ENCODE results near the gene PHOSPHO1. TPM values are rescaled to one million over a fixed set of nuclear protein-coding genes. Genes with fewer than 3 reads are reported as not detected.
"Not testable (repeated sequence)": the region's sequence is repeated elsewhere in the genome, so short reads cannot be mapped to it uniquely, and the experiment has no call there.

Gene PHOSPHO1
- polyA plus RNA-seq, 2 of the 4 experiments (the other 2 are of a cell fraction): 0.32 to 1.6 TPM

GRCh38 chr17:49267912-49268311 lies 37.3 kb upstream of the PHOSPHO1 start (continued):
- TF ChIP-seq CBX8 (IDR thresholded peaks at IDR 0.05) (no peak), CBX2 (IDR thresholded peaks at IDR 0.05; ENCODE audit: borderline replicate concordance, low read depth) (no peak), TFCP2L1 (CRISPR knock-in tag; IDR thresholded peaks at IDR 0.05) (no peak), NFE2L2 (conservative IDR thresholded peaks at IDR 0.05; ENCODE audit: low read length) (no peak), EP300 (IDR thresholded peaks at IDR 0.05) (no peak)
- TF ChIP-seq, protein P1, sequence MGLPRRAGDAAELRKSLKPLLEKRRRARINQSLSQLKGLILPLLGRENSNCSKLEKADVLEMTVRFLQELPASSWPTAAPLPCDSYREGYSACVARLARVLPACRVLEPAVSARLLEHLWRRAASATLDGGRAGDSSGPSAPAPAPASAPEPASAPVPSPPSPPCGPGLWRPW (IDR thresholded peaks at IDR 0.05): no peak

- Histone ChIP-seq H3K4me3 (no peak overlapping the region), H3K4me1 (no peaks in the 10 kb centered on the region; the same call in 2 of the 3 replicates), H3K9me3 (no peaks in the 10 kb centered on the region), H3K27ac (no peak overlapping the region), H3K4me2 (no peak overlapping the region)
- ChIA-PET POLR2A (no interaction called here), CTCF (interaction anchor here (0.6 to 1.0 kb wide), 4 partner anchors 11 to 461 kb away, joined by 3 to 4 read pairs (median 3); no protein-coding TSS in a partner anchor)
- TF ChIP-seq HOXB5 (CRISPR knock-in tag; IDR thresholded peaks at IDR 0.05): no peak
- TF ChIP-seq, protein P2, sequence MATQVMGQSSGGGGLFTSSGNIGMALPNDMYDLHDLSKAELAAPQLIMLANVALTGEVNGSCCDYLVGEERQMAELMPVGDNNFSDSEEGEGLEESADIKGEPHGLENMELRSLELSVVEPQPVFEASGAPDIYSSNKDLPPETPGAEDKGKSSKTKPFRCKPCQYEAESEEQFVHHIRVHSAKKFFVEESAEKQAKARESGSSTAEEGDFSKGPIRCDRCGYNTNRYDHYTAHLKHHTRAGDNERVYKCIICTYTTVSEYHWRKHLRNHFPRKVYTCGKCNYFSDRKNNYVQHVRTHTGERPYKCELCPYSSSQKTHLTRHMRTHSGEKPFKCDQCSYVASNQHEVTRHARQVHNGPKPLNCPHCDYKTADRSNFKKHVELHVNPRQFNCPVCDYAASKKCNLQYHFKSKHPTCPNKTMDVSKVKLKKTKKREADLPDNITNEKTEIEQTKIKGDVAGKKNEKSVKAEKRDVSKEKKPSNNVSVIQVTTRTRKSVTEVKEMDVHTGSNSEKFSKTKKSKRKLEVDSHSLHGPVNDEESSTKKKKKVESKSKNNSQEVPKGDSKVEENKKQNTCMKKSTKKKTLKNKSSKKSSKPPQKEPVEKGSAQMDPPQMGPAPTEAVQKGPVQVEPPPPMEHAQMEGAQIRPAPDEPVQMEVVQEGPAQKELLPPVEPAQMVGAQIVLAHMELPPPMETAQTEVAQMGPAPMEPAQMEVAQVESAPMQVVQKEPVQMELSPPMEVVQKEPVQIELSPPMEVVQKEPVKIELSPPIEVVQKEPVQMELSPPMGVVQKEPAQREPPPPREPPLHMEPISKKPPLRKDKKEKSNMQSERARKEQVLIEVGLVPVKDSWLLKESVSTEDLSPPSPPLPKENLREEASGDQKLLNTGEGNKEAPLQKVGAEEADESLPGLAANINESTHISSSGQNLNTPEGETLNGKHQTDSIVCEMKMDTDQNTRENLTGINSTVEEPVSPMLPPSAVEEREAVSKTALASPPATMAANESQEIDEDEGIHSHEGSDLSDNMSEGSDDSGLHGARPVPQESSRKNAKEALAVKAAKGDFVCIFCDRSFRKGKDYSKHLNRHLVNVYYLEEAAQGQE (IDR thresholded peaks at IDR 0.05): no peak
- no peak for TF ChIP-seq FOSL2 (IDR thresholded peaks at IDR 0.05)
- no peak for TF ChIP-seq FOSL2 (CRISPR knock-in tag; IDR thresholded peaks at IDR 0.05)
- TF ChIP-seq, protein P3, sequence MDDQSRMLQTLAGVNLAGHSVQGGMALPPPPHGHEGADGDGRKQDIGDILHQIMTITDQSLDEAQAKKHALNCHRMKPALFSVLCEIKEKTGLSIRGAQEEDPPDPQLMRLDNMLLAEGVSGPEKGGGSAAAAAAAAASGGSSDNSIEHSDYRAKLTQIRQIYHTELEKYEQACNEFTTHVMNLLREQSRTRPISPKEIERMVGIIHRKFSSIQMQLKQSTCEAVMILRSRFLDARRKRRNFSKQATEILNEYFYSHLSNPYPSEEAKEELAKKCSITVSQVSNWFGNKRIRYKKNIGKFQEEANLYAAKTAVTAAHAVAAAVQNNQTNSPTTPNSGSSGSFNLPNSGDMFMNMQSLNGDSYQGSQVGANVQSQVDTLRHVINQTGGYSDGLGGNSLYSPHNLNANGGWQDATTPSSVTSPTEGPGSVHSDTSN (IDR thresholded peaks at IDR 0.05): no peak
- TF ChIP-seq ZSCAN20 (CRISPR knock-in tag; IDR thresholded peaks at IDR 0.05): no peak
- no peak for TF ChIP-seq NPAS2 (CRISPR knock-in tag; IDR thresholded peaks at IDR 0.05; ENCODE audit: borderline replicate concordance)
- no peak for TF ChIP-seq TP53 (CRISPR knock-in tag; IDR thresholded peaks at IDR 0.05)
- TF ChIP-seq RNF2 (IDR thresholded peaks at IDR 0.05; ENCODE audit: borderline replicate concordance, low read depth): no peak
- no peak for TF ChIP-seq CBX2 (IDR thresholded peaks at IDR 0.05; ENCODE audit: borderline replicate concordance, low read depth)
- no peak for TF ChIP-seq EP300 (IDR thresholded peaks at IDR 0.05)
- no peak for TF ChIP-seq CHD4 (IDR thresholded peaks at IDR 0.05; ENCODE audit: borderline replicate concordance)
- TF ChIP-seq ZC3H11A (IDR thresholded peaks at IDR 0.05): no peak
- TF ChIP-seq, protein P4, sequence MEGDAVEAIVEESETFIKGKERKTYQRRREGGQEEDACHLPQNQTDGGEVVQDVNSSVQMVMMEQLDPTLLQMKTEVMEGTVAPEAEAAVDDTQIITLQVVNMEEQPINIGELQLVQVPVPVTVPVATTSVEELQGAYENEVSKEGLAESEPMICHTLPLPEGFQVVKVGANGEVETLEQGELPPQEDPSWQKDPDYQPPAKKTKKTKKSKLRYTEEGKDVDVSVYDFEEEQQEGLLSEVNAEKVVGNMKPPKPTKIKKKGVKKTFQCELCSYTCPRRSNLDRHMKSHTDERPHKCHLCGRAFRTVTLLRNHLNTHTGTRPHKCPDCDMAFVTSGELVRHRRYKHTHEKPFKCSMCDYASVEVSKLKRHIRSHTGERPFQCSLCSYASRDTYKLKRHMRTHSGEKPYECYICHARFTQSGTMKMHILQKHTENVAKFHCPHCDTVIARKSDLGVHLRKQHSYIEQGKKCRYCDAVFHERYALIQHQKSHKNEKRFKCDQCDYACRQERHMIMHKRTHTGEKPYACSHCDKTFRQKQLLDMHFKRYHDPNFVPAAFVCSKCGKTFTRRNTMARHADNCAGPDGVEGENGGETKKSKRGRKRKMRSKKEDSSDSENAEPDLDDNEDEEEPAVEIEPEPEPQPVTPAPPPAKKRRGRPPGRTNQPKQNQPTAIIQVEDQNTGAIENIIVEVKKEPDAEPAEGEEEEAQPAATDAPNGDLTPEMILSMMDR (IDR thresholded peaks at IDR 0.05): no peak
- no peak for TF ChIP-seq ZNF302 (CRISPR knock-in tag; IDR thresholded peaks at IDR 0.05)
- TF ChIP-seq MAZ (IDR thresholded peaks at IDR 0.05; ENCODE audit: borderline replicate concordance, low read depth, low read length): no peak
- TF ChIP-seq NFE2L2 (conservative IDR thresholded peaks at IDR 0.05; ENCODE audit: low read length): no peak
- TF ChIP-seq JUN (IDR thresholded peaks at IDR 0.05): no peak
- FAIRE-seq (no peak), DNase-seq (ENCODE audit: low read depth in 1 of 2, low spot score in 1 of 2) (no peak), ATAC-seq (peak in 1 of 2 experiments; percentile 51; a peak in 1 of 6 replicates)
- WGBS (ENCODE audit: missing lambda C conversion rate): 78% methylated on average over 2 of the region's 2 CpGs
These were observed 35.6 kb upstream of the PHOSPHO1 start for GRCh38 chr17:49266233-49266632.

GRCh38 chr17:49261540-49261939 lies 31.0 kb upstream of the PHOSPHO1 start:
- H3K4me2 ChIP-seq; H3K4me1 ChIP-seq; DNase-seq (ENCODE audit: low read depth in 1 of 2, low spot score in 1 of 2); H3K27ac ChIP-seq; H3K9me3 ChIP-seq; H3K4me3 ChIP-seq; FAIRE-seq; POLR2A ChIA-PET; ATAC-seq: not testable (repeated sequence)
- WGBS (ENCODE audit: missing lambda C conversion rate): 96% methylated on average over 9 of the region's 9 CpGs
- CTCF ChIA-PET: interaction anchor here (1.3 to 4.1 kb wide), 4 partner anchors 30 to 471 kb away, joined by 3 to 31 read pairs (median 11); no protein-coding TSS in a partner anchor
